HepG2 (cell line): Measurements from ENCODE around the gene TBCE. TPM values are rescaled to one million over a fixed set of nuclear protein-coding genes. Genes with fewer than 3 reads are reported as not detected.

Experiments
- ATF3 ChIP-seq: sonication (generic); formaldehyde crosslinking; IDR thresholded peaks from 2 replicates; pipeline ENCODE4 v1.4.0; 2020; ENCODE audit warnings: missing genetic modification reagents
- DNMT3B ChIP-seq: conservative IDR thresholded peaks from 2 replicates; pipeline ENCODE4 v1.6.1; 2016; ENCODE audit warnings: missing biosample characterization, control low read depth
- DR1 ChIP-seq: sonication (generic); formaldehyde crosslinking; IDR thresholded peaks from 2 replicates; pipeline ENCODE4 v1.8.0; 2021; ENCODE audit warnings: mild to moderate bottlenecking, missing genetic modification reagents, inconsistent platforms
- KLF12 ChIP-seq: sonication (generic); formaldehyde crosslinking; IDR thresholded peaks from 2 replicates; pipeline ENCODE4 v1.4.0; 2020; ENCODE audit warnings: missing genetic modification reagents, borderline replicate concordance
- MED8 ChIP-seq: sonication (generic); formaldehyde crosslinking; IDR thresholded peaks from 2 replicates; pipeline ENCODE4 v1.8.1; 2023; ENCODE audit warnings: mild to moderate bottlenecking, missing genetic modification reagents; ENCODE audit not compliant: insufficient replicate concordance
- MEIS1 ChIP-seq: sonication (generic); formaldehyde crosslinking; IDR thresholded peaks from 2 replicates; pipeline ENCODE4 v1.9.0; 2021; ENCODE audit warnings: mild to moderate bottlenecking, missing genetic modification reagents, moderate library complexity, borderline replicate concordance
- MTF2 ChIP-seq: sonication (generic); formaldehyde crosslinking; IDR thresholded peaks from 2 replicates; pipeline ENCODE4 v1.5.0; 2020; ENCODE audit warnings: missing genetic modification reagents, borderline replicate concordance
- MYC ChIP-seq: sonication (generic); formaldehyde crosslinking; IDR thresholded peaks from 2 replicates; pipeline ENCODE4 v1.9.0; 2021; ENCODE audit warnings: missing genetic modification reagents, borderline replicate concordance
- RFXAP ChIP-seq: sonication (generic); formaldehyde crosslinking; IDR thresholded peaks from 2 replicates; pipeline ENCODE4 v1.4.0; 2020; ENCODE audit warnings: missing genetic modification reagents, borderline replicate concordance
- TOE1 ChIP-seq: sonication (generic); formaldehyde crosslinking; IDR thresholded peaks from 2 replicates; pipeline ENCODE4 v1.4.0; 2020; ENCODE audit warnings: mild to moderate bottlenecking, missing genetic modification reagents
- ZEB1 ChIP-seq: IDR thresholded peaks from 2 replicates; pipeline ENCODE4 v1.6.1; 2012; ENCODE audit warnings: mild to moderate bottlenecking, low read depth, inconsistent platforms; ENCODE audit not compliant: insufficient replicate concordance
- ZFP37 ChIP-seq: sonication (generic); formaldehyde crosslinking; IDR thresholded peaks from 2 replicates; pipeline ENCODE4 v1.4.0; 2020; ENCODE audit warnings: missing genetic modification reagents, borderline replicate concordance
- ZNF253 ChIP-seq: sonication (generic); formaldehyde crosslinking; IDR thresholded peaks from 2 replicates; pipeline ENCODE4 v1.8.0; 2022; ENCODE audit warnings: mild to moderate bottlenecking, missing genetic modification reagents, borderline replicate concordance
- ZNF275 ChIP-seq: sonication (generic); formaldehyde crosslinking; IDR thresholded peaks from 2 replicates; pipeline ENCODE4 v1.8.0; 2022; ENCODE audit warnings: missing genetic modification reagents, mild to moderate bottlenecking, inconsistent platforms, borderline replicate concordance
- ZNF629 ChIP-seq: sonication (generic); formaldehyde crosslinking; conservative IDR thresholded peaks from 2 replicates; pipeline ENCODE4 v1.5.0; 2020; ENCODE audit warnings: missing genetic modification reagents
- polyA plus RNA-seq, 8 experiments: library from polyadenylated mRNA; depleted of rRNA in 3 of 8; stranded (reverse) in 7 of 8; unstranded in 1 of 8; fragments of >200 nt; fragmentation: Illumina TruSeq in 4 of 8; extraction: Trizol in 4 of 8; gene quantifications; 2 replicates each; pipeline versions ENCODE4 v1.2.1 to v1.2.3, GENCODE V29; 2011 to 2016; ENCODE audit warnings: low read depth in 4 of 8, missing spikeins in 1 of 8, mixed read lengths in 1 of 8; ENCODE audit not compliant: insufficient read depth in 1 of 8
- total RNA-seq, 5 experiments: library from RNA; depleted of rRNA; stranded (reverse); fragments of >200 nt; fragmentation: Illumina TruSeq; extraction: Trizol; gene quantifications; 2 replicates each; pipeline ENCODE4 v1.2.3, GENCODE V29; 2016; ENCODE audit warnings: low read depth in 1 of 5
- TF ChIP-seq, protein P1 (sequence below): fragments of 450-650 bp; IDR thresholded peaks from 2 replicates; pipeline ENCODE4 v1.6.1; 2016
- TF ChIP-seq, protein P2 (sequence below), 2 experiments: sonication (generic) in 1 of 2; formaldehyde crosslinking in 1 of 2; IDR thresholded peaks; 2 replicates each; pipeline versions ENCODE4 v1.4.0 to v1.6.1; 2018 to 2020; ENCODE audit warnings: missing genetic modification reagents in 2 of 2, borderline replicate concordance in 1 of 2, low read depth in 1 of 2, mild to moderate bottlenecking in 1 of 2, missing biosample characterization in 1 of 2
- TF ChIP-seq, protein P3 (sequence below): sonication (generic); formaldehyde crosslinking; IDR thresholded peaks from 2 replicates; pipeline ENCODE4 v1.4.0; 2020; ENCODE audit warnings: missing genetic modification reagents

Gene TBCE
- total and polyA plus RNA-seq, 2 of the 13 experiments (the other 11 are each of a cell fraction or from before 2014, with no cell fraction given) = 25.6 to 31.1 TPM

GRCh38 chr1:235367000-235367908, at the start of gene TBCE (continued):
- TF ChIP-seq ATF3 (CRISPR knock-in tag) (0 out of 2 replicates have a peak, but pooled peaks have one; percentile 48), ZNF253 (CRISPR knock-in tag) (no peak), ZFP37 (CRISPR knock-in tag) (no peak; the same call in 1 of the 2 replicates), MYC (CRISPR knock-in tag) (peak; percentile 44; the same call in 1 of the 2 replicates), MED8 (CRISPR knock-in tag) (peak; percentile 83), DNMT3B (CRISPR knock-in tag) (no peak; the same call in 1 of the 2 replicates), RFXAP (CRISPR knock-in tag) (no peak), DR1 (CRISPR knock-in tag) (0 out of 2 replicates have a peak, but pooled peaks have one; percentile 40), ZNF275 (CRISPR knock-in tag) (peak; percentile 79; the same call in 1 of the 2 replicates), MTF2 (CRISPR knock-in tag) (no peak), KLF12 (CRISPR knock-in tag) (no peak; the same call in 1 of the 2 replicates), MEIS1 (CRISPR knock-in tag) (0 out of 2 replicates have a peak, but pooled peaks have one; percentile 69), TOE1 (CRISPR knock-in tag) (no peak; the same call in 1 of the 2 replicates), ZEB1 (peak; percentile 97), ZNF629 (CRISPR knock-in tag) (no peak)
- TF ChIP-seq, protein P1, sequence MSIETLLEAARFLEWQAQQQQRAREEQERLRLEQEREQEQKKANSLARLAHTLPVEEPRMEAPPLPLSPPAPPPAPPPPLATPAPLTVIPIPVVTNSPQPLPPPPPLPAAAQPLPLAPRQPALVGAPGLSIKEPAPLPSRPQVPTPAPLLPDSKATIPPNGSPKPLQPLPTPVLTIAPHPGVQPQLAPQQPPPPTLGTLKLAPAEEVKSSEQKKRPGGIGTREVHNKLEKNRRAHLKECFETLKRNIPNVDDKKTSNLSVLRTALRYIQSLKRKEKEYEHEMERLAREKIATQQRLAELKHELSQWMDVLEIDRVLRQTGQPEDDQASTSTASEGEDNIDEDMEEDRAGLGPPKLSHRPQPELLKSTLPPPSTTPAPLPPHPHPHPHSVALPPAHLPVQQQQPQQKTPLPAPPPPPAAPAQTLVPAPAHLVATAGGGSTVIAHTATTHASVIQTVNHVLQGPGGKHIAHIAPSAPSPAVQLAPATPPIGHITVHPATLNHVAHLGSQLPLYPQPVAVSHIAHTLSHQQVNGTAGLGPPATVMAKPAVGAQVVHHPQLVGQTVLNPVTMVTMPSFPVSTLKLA = peak; percentile 66
- TF ChIP-seq, protein P2, sequence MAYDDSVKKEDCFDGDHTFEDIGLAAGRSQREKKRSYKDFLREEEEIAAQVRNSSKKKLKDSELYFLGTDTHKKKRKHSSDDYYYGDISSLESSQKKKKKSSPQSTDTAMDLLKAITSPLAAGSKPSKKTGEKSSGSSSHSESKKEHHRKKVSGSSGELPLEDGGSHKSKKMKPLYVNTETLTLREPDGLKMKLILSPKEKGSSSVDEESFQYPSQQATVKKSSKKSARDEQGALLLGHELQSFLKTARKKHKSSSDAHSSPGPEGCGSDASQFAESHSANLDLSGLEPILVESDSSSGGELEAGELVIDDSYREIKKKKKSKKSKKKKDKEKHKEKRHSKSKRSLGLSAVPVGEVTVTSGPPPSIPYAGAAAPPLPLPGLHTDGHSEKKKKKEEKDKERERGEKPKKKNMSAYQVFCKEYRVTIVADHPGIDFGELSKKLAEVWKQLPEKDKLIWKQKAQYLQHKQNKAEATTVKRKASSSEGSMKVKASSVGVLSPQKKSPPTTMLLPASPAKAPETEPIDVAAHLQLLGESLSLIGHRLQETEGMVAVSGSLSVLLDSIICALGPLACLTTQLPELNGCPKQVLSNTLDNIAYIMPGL (CRISPR knock-in tag; IDR thresholded peaks at IDR 0.05; ENCODE audit: borderline replicate concordance in 1 of 2, low read depth in 1 of 2) = peak; percentile 34 to 44; a peak in 1 of 4 replicates
- TF ChIP-seq, protein P3, sequence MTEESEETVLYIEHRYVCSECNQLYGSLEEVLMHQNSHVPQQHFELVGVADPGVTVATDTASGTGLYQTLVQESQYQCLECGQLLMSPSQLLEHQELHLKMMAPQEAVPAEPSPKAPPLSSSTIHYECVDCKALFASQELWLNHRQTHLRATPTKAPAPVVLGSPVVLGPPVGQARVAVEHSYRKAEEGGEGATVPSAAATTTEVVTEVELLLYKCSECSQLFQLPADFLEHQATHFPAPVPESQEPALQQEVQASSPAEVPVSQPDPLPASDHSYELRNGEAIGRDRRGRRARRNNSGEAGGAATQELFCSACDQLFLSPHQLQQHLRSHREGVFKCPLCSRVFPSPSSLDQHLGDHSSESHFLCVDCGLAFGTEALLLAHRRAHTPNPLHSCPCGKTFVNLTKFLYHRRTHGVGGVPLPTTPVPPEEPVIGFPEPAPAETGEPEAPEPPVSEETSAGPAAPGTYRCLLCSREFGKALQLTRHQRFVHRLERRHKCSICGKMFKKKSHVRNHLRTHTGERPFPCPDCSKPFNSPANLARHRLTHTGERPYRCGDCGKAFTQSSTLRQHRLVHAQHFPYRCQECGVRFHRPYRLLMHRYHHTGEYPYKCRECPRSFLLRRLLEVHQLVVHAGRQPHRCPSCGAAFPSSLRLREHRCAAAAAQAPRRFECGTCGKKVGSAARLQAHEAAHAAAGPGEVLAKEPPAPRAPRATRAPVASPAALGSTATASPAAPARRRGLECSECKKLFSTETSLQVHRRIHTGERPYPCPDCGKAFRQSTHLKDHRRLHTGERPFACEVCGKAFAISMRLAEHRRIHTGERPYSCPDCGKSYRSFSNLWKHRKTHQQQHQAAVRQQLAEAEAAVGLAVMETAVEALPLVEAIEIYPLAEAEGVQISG = peak; percentile 57; the same call in 1 of the 2 replicates
